ENCODE data around the gene CLMP.
"Not testable (repeated sequence)": the region's sequence is repeated elsewhere in the genome, so short reads cannot be mapped to it uniquely, and the experiment has no call there.

Gene CLMP

GRCh38 chr11:123132881-123133280, 62.2 kb downstream of the CLMP start:
- DNase-seq (ENCODE audit: low read depth): no peak

GRCh38 chr11:123132034-123132766, 62.8 kb downstream of the CLMP start:
- DNase-seq (ENCODE audit: low read depth): not testable (repeated sequence)

GRCh38 chr11:123129920-123130319, 65.1 kb downstream of the CLMP start:
- no peak for DNase-seq (ENCODE audit: low read depth)

- DNase-seq (ENCODE audit: low read depth): no peak
Measured at GRCh38 chr11:123125169-123125568, 69.9 kb downstream of the CLMP start.

- no peak for DNase-seq (ENCODE audit: low read depth)
Measured at GRCh38 chr11:123122852-123123251, 72.2 kb downstream of the CLMP start.

GRCh38 chr11:123122341-123122740, 72.7 kb downstream of the CLMP start:
- no peak for DNase-seq (ENCODE audit: low read depth)

GRCh38 chr11:123116486-123116885, 78.6 kb downstream of the CLMP start:
- DNase-seq (ENCODE audit: low read depth): no peak

- no peak for DNase-seq (ENCODE audit: low read depth)
Measured at GRCh38 chr11:123111465-123111864, 83.6 kb downstream of the CLMP start.

GRCh38 chr11:123110397-123110796, 84.7 kb downstream of the CLMP start:
- no peak for DNase-seq (ENCODE audit: low read depth)

- DNase-seq (ENCODE audit: low read depth): no peak
Measured at GRCh38 chr11:123107945-123108495, 87.0 kb downstream of the CLMP start.

- DNase-seq (ENCODE audit: low read depth): no peak
Measured at GRCh38 chr11:123104697-123105096, 90.4 kb downstream of the CLMP start.

- DNase-seq (ENCODE audit: low read depth): no peak
Measured at GRCh38 chr11:123103326-123103980, 91.6 kb downstream of the CLMP start.

GRCh38 chr11:123100379-123101085, 94.5 kb downstream of the CLMP start:
- DNase-seq (ENCODE audit: low read depth): no peak

- no peak for DNase-seq (ENCODE audit: low read depth)
Measured at GRCh38 chr11:123098990-123099389, 96.1 kb downstream of the CLMP start.

- DNase-seq (ENCODE audit: low read depth): no peak
Measured at GRCh38 chr11:123093739-123094138, 101.3 kb downstream of the CLMP start.

GRCh38 chr11:123091506-123091905, 103.5 kb downstream of the CLMP start:
- no peak for DNase-seq (ENCODE audit: low read depth)

GRCh38 chr11:123090168-123090567, 104.9 kb downstream of the CLMP start:
- not testable (repeated sequence) for DNase-seq (ENCODE audit: low read depth)

GRCh38 chr11:123088896-123089295, 106.2 kb downstream of the CLMP start:
- not testable (repeated sequence) for DNase-seq (ENCODE audit: low read depth)

GRCh38 chr11:123087657-123088056, 107.4 kb downstream of the CLMP start:
- not testable (repeated sequence) for DNase-seq (ENCODE audit: low read depth)

GRCh38 chr11:123086305-123086704, 108.7 kb downstream of the CLMP start:
- DNase-seq (ENCODE audit: low read depth): no peak

- no peak for DNase-seq (ENCODE audit: low read depth)
Measured at GRCh38 chr11:123085497-123085896, 109.6 kb downstream of the CLMP start.

GRCh38 chr11:123084454-123084853, 110.6 kb downstream of the CLMP start:
- no peak for DNase-seq (ENCODE audit: low read depth)

GRCh38 chr11:123083623-123084029, 111.4 kb downstream of the CLMP start:
- DNase-seq (ENCODE audit: low read depth): no peak

Measured in stimulated activated CD8-positive, alpha-beta memory T cell treated with anti-CD3 and anti-CD28 coated beads, Interleukin-7, amount 100 ng/mL, for 24 hours (primary cell).